ENCODE data around the gene MYLK.

Gene MYLK

DNA sequence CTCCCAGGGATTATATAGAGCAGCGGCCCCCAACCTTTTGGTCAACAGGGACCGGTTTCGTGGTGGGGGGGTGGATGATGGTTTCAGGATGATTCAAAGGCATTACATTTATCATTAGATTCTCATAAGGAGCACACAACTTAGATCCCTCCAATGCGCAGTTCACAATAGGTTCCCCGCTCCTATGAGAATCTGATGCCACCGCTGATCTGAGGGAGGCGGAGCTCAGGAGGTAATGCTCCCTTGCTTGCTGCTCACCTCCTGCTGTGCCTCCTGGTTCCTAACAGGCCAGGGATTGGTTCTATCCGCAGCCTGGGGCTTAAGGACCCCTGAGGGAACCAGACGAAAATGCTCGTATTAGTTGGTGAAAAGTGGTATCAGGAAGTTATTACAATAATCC, 298.0 kb downstream of the MYLK start:
- intact Hi-C loops (cut with DNase I), result no loop called here

DNA sequence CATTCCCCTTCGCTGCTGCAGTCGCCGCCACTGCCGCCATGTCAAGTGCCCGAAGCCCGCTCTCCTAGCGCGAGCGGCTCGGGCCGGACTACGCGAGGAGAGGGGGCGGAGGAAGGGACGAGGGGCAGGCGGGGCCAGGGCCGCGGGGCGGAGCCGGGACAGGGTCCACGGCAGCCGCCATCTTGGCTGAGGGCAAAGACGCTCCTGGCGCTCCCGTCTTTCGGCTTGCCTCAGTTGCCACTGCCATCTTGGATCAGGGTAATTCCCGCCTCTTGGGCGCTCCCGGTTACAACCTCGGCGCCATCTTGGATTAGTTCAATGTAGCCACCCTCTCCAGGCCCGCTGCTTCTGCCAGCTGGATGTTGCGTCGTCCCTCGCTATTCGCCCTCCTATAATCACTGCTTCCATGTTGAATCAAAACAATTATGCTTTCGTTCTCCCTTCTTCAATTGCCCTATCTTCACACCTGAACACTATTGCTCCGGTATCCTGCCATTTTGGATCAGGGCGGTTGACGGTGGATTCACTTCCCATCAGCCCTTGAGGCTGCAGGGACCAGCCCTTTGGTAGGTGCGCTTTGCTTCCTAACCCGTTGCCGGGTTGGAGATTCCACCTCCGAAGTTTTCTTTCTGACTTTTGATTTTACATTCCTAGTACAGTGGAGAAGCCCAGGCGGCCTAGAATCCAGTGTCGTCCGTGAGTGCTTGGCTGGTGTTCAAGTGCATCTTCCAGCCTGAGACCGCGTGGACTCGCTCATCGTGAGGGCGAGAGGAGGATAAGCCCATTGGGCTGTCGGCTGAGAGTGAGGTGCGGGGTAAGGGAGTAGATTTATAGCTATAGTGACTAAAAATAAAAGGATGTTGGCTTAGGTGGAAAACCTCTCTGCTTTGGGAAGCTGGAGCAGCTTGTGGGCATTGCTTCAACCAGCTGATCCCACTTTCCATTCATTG, 298.9 kb downstream of the MYLK start, which contains the start of gene HACD2:
Gene HACD2, minus strand, starts transcription at position 66 of the 950 bp plus-strand sequence. Its CDS starts 26 bp downstream, at position 40.
- intact Hi-C loops (cut with DNase I), result loop anchor here (2.0 kb wide), 1 partner anchor 36 kb away; no protein-coding TSS in a partner anchor

More for the DNA sequence above, 298.0 kb downstream of the MYLK start:
- DNase-seq, result peak in 8 of 10 donors; percentile 19 to 88 (median 42)

DNA sequence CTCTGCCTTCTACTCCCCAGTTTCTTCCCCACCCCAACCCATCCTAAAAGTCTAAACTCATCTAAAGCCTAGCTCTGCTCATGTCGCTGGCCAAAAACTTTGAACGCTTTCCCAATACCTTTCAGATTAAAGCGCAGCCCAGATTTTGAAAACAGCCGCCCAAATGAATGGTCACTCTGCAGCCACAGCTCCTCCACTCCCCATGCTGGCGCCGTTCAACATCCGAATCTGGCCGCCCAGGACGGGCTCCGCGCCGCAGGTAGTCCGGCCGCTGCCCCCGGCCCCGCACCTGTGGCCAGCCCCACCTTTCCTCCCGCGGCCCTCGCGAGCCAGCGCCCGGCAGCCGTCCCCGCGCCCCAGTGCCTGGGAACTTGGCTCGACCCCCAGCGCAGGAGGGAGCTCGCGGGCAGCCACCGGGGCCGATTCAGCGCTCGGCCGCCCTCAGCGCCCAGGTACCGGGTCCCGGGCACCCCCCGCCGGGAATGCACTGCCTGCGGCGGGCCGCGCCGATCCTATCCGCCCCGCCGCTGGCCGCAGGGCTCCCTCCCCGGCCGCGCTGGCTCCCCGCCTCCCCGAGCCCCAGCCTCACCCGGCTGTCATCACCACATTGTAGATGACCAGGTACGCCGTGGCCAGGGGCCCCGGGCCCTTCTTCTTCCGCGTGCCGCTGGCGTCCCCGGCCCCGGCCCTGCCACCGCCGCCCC, 299.7 kb downstream of the MYLK start:
- intact Hi-C loops (cut with DNase I), result loop anchor here (2.0 kb wide), 1 partner anchor 36 kb away; no protein-coding TSS in a partner anchor
- peak; percentile 34 to 93 (median 58) for DNase-seq

More for the DNA sequence above, 298.9 kb downstream of the MYLK start, which contains the start of gene HACD2:
- DNase-seq, result peak; percentile 94 to 100 (median 96)

DNA sequence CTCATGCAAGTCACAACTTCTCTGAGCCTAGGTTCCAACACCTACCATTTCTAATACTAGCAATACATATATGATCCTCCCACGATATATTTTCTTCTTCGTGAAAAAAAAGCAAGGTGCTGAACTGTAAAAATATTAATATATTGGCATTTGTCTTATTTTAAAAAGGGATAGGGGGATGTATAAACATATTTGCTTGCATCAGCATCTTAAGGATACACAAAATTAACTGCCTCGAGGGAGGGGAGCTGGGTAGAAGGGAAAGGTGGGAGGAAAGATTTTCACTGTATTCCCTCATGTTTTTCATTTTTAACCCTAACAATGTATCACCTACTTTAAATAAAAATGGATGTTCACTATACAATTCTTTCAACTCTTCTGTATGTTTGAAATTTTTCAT, 300.6 kb downstream of the MYLK start:
- intact Hi-C loops (cut with DNase I), result no loop called here
- DNase-seq, result no peak

DNA sequence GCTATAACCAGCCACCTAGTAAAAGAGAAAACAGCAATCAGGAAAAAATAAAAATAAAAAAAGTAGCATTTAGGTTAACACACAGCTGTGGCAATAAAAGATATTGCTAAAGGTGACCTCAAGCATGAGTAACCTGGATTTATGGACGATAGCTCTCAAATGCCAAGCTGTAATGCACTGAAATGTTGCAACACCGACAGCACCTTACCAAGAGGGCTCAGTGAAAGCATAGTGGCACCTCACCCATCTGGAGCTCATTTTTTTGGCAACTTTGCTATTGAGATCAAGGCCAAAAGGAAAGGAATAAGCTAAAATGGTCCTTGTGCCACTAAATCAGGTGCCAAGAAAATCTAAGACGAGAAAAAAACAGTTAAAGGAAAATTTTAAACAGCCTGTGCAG, 301.8 kb downstream of the MYLK start:
- DNase-seq, result no peak
- intact Hi-C loops (cut with DNase I), result no loop called here

DNA sequence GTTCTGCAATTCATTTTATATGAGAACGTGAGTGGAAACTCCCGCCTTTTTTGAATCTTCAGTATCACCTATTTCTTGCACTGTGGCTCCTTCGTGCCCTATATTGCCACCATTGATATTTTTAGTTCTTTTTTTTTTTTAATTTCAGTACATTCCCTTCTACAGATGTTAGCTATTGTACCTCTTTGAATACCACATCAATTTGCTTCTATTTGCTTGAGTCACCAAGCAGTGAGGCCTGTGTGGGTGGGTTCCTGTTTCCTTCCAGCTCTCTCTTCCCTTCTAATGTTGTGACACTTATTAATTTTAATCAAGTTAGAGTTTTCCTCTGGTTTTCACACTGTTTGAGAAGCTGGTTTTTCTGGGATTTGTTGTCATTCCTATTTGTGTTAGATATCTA, 308.0 kb downstream of the MYLK start:
- no peak for DNase-seq
- intact Hi-C loops (cut with DNase I), result no loop called here

DNA sequence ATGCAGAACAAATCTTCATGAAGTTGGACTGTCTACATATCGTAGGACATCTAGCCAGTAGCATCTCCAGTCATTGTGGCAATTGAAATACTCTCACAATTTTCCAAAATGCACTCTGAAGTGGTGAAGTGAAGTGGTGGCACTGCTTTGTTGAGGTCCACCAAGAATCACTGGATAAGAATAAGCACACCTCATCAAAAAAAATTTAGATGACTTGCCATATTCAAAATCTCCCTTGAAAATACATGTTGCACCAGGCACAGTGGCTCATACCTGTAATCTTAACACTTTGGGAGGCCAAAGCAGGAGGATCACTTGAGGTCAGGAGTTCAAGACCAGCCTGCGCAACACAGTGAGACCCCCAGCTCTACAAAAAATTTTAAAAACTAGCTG, 312.2 kb downstream of the MYLK start:
- intact Hi-C loops (cut with DNase I), result no loop called here
- DNase-seq, result no peak

DNA sequence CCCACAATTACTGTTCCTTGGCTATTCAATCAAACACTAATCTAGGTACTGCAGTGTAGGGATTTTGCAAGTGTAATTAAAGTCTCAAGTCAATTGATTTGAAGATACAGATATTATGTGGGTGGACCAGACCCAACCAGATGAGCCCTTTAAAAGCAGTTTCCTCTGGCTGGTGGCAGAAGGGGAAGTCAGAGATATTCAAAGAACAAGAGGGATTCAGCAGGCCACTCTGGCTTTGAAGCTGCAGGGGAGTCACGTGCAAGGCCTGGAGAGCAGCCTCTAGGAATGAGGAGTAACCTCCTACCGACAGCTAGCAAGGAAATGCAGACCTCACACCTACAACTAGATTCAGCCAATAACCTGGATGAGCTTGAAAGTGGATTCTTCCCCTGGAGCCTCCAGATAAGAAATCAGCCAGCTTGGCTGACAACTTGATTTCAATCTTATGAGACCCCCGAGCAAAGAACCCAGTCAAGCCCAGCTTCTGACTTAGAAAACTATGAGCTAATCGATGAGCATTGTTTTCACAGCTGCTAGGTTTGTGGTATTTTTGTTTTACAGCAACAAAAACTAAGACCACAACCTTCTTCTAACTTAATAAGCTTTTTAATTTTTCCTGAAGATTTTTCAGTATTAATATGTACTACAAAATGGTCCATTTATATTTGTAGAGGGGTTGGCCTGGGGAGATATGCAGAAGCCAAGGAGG, 312.7 kb downstream of the MYLK start:
- intact Hi-C loops (cut with DNase I), result no loop called here
- no peak for DNase-seq

DNA sequence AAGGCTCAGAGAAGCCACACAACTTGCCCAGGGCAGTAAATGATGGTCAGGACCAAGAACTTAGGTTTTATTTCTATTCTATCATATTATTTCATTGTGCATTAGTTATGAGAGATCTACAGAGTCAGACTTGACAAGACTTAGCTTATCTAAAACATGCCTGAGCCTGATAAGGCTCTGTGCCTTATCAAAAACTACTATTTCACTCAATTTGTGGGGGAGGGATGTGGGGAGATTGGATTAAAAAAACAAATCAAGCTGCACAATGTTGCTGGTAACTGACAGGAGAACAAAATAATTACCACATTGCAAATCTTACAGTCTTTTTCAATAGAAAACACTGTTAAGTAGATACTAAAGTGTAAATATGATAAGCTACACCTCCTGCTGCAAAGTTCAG, 315.3 kb downstream of the MYLK start:
- intact Hi-C loops (cut with DNase I), result no loop called here
- DNase-seq, result no peak

DNA sequence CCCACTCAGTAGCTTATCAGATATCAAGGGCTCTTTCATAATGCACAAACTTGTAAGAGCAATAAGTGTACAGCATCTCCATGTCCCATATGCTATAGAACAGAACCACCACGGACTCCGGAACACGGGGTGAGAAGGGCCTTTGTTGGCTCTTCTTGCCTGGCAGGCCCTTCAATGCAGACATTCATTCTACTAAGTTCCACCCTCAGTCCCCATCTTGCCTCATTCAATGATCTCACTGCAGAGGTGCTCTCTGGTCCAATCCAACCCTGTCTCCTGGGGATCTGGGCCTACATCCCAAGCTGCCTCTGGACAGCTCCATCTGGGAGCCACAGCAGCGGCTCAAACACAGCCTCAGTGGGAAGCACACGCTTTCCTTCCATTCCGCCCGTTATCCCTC, 316.1 kb downstream of the MYLK start:
- peak in 6 of 10 donors; percentile 13 to 85 (median 50) for DNase-seq
- intact Hi-C loops (cut with DNase I), result no loop called here

DNA sequence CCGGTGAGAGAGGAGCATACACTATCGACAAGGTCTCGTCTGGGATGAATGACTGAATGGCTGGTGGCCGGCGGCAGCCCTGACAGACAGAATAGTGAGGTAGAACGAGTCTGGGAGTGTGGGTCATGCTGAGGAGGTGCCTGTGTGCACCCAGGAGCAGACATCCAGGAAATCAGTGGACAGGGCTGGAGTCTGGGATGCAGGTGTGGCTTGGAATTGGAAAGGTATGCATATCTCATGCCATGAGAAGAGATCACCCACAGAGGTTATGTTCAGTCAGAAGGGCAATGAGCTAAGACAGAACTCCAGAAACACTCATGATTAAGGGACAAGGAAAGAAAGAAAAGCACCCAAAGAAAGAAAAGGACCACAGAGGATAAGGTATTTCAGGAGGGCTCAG, 320.1 kb downstream of the MYLK start:
- intact Hi-C loops (cut with DNase I), result no loop called here
- DNase-seq, result no peak

DNA sequence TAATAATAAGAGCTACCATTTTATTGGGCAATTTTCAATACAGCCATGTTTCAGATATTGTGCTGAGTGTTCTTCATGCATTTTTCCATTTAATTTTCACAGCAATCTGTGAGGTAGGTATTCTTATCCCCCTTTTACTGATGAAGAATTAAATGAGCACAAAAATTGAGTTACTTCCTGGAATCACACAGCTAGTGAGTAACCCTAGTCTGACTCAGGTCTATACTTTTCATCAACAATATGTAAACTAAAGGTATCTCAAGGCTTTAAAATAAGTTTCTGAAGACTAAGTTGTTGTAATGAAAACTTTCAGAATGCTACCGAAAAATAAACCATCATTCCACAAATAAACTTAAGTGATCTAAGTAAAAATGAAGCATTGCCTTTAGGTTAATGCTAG, 321.6 kb downstream of the MYLK start:
- no peak for DNase-seq
- intact Hi-C loops (cut with DNase I), result no loop called here

DNA sequence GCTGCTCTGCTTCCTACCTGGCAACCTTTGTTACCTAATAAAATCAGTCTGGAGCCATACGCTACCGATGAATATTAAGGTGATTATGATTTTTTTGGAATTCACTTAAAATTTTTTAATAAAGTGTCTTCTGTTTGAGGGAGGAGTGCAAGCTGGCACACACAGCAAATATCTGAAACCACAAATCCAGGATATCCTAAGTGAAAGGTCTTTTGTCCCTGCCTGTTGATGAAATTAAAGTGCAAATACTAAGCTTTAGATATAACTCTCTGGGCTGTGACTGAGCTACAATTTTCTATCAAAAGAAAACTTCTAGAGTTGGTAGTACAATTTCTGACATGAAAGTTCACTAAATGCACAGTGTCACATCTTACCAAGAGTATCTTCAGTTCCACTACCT, 322.9 kb downstream of the MYLK start:
- intact Hi-C loops (cut with DNase I), result no loop called here
- DNase-seq, result no peak

All from posterior cingulate gyrus (tissue), 11 donors.